AG04450 (cell line): Measurements from ENCODE around the gene CDK4. TPM values are rescaled to one million over a fixed set of nuclear protein-coding genes. Genes with fewer than 3 reads are reported as not detected.
"Not testable (repeated sequence)": the region's sequence is repeated elsewhere in the genome, so short reads cannot be mapped to it uniquely, and the experiment has no call there.

Experiments used
- CTCF ChIA-PET: fragments of 300-600, 350-600 bp; formaldehyde crosslinking; extraction: SDS; loops from one replicate; lab custom pipeline; 2022; ENCODE audit warnings: antibody characterized with exemption, inconsistent platforms; lab: Charles Lee
- POLR2A ChIA-PET: fragments of 350-600 bp; formaldehyde crosslinking; extraction: SDS; loops from one replicate; lab custom pipeline; 2021; ENCODE audit warnings: antibody characterized with exemption, inconsistent platforms; lab: Yijun Ruan, JAX
- DNase-seq: peaks from one replicate; pipeline ENCODE4 v3.0.0-alpha.2; 2011; ENCODE audit warnings: low read depth, low spot score
- H3K27ac ChIP-seq: one replicate; pipeline ENCODE4 v1.5.1; 2012; ENCODE audit warnings: low read depth, low read length, control low read depth
- H3K27me3 ChIP-seq: one replicate; pipeline ENCODE4 v1.6.0; 2012; ENCODE audit warnings: low read length; ENCODE audit not compliant: control insufficient read depth, insufficient read depth
- H3K4me3 ChIP-seq: 2 replicates; pipeline ENCODE4 v1.5.1; 2011; ENCODE audit warnings: mild to moderate bottlenecking, low read depth, low read length, control low read depth
- H3K9me3 ChIP-seq: 2 replicates; pipeline ENCODE4 v1.5.1; 2012; ENCODE audit warnings: low read length; ENCODE audit not compliant: control insufficient read depth, insufficient read depth
- CTCF ChIP-seq: IDR thresholded peaks from 2 replicates; pipeline ENCODE4 v1.5.1; 2011; ENCODE audit warnings: low read depth, low read length, control low read depth, inconsistent platforms
- polyA plus RNA-seq: library from polyadenylated mRNA; depleted of rRNA; stranded (reverse); fragments of >200 nt; gene quantifications from 2 replicates; pipeline ENCODE4 v1.2.3, GENCODE V29; 2011

The CDK4 gene
- polyA plus RNA-seq, 1 experiment = 251 TPM

GRCh38 chr12:57717131-57717530 is 35.0 kb downstream of the CDK4 start:
- no peak for TF ChIP-seq CTCF
- no peaks in the 10 kb centered on the region for H3K27me3 ChIP-seq
- no peak overlapping the region for H3K4me3 ChIP-seq
- CTCF ChIA-PET = interaction anchor here (0.6 kb wide), 1 partner anchor 589 kb away, joined by 3 read pairs; no protein-coding TSS in a partner anchor
- H3K27ac ChIP-seq = no peak overlapping the region
- POLR2A ChIA-PET = interaction anchor here (0.6 kb wide), 2 partner anchors 14 to 106 kb away, joined by 4 to 7 read pairs; partner anchors contain the start of gene ARHGEF25
- H3K9me3 ChIP-seq = no peaks in the 10 kb centered on the region
- DNase-seq = no peak

- Histone ChIP-seq H3K9me3 (no peaks in the 10 kb centered on the region), H3K27me3 (no peaks in the 10 kb centered on the region), H3K4me3 (no peak overlapping the region), H3K27ac (no peak overlapping the region)
- TF ChIP-seq CTCF = no peak
- no peak for DNase-seq
- POLR2A ChIA-PET = no interaction called here
- CTCF ChIA-PET = interaction anchor here (0.6 to 0.7 kb wide), 2 partner anchors 394 to 588 kb away, joined by 3 to 7 read pairs; no protein-coding TSS in a partner anchor
These were observed 35.8 kb downstream of the CDK4 start for GRCh38 chr12:57716305-57716704.

- H3K27me3 ChIP-seq = no peaks in the 10 kb centered on the region
- CTCF ChIA-PET = interaction anchor here (0.7 to 0.9 kb wide), 2 partner anchors 11 to 394 kb away, joined by 3 to 7 read pairs; no protein-coding TSS in a partner anchor
These were observed 36.3 kb downstream of the CDK4 start for GRCh38 chr12:57715786-57716185.

GRCh38 chr12:57715036-57715748 is 36.9 kb downstream of the CDK4 start:
- H3K27ac ChIP-seq, DNase-seq, H3K9me3 ChIP-seq, POLR2A ChIA-PET, H3K4me3 ChIP-seq, H3K27me3 ChIP-seq: not testable (repeated sequence)
- CTCF ChIA-PET = interaction anchor here (0.7 to 0.9 kb wide), 2 partner anchors 11 to 393 kb away, joined by 3 to 7 read pairs; no protein-coding TSS in a partner anchor

More at GRCh38 chr12:57715786-57716185, 36.3 kb downstream of the CDK4 start:
- POLR2A ChIA-PET = no interaction called here
- no peak for DNase-seq
- H3K4me3 ChIP-seq = no peak overlapping the region
- H3K9me3 ChIP-seq = no peaks in the 10 kb centered on the region
- H3K27ac ChIP-seq = no peak overlapping the region
- no peak for TF ChIP-seq CTCF

GRCh38 chr12:57713209-57713608 is 38.9 kb downstream of the CDK4 start:
- no peak for DNase-seq
- CTCF ChIA-PET = interaction anchor here (1.6 to 2.7 kb wide), 2 partner anchors 13 to 130 kb away, joined by 5 to 15 read pairs; no protein-coding TSS in a partner anchor
- no peak for TF ChIP-seq CTCF

More at GRCh38 chr12:57713209-57713608, 38.9 kb downstream of the CDK4 start:
- POLR2A ChIA-PET = no interaction called here
- Histone ChIP-seq H3K4me3 (no peak overlapping the region), H3K9me3 (no peaks in the 10 kb centered on the region), H3K27me3 (no peaks in the 10 kb centered on the region), H3K27ac (no peak overlapping the region)
